Hepatocyte (in vitro differentiated cells): ENCODE data around the gene TMEM129. TPM values are rescaled to one million over a fixed set of nuclear protein-coding genes. Genes with fewer than 3 reads are reported as not detected.

Experiments used
- DNase-seq: peaks from one replicate; pipeline ENCODE4 v3.0.0-alpha.2; 2016; ENCODE audit warnings: low spot score
- H2AFZ ChIP-seq: fragments of 200-600 bp; sonication (generic); 2 replicates; pipeline ENCODE4 v1.6.0; 2016; ENCODE audit warnings: antibody characterized with exemption, mild to moderate bottlenecking
- H3K27ac ChIP-seq: fragments of 200-600 bp; sonication (generic); 2 replicates; pipeline ENCODE4 v1.5.1; 2016; ENCODE audit warnings: mild to moderate bottlenecking
- H3K27me3 ChIP-seq: fragments of 200-600 bp; sonication (generic); 2 replicates; pipeline ENCODE4 v1.6.1; 2016
- H3K36me3 ChIP-seq: fragments of 200-600 bp; sonication (generic); replicated peaks from 2 replicates; pipeline ENCODE4 v1.5.1; 2016; ENCODE audit warnings: low read depth; ENCODE audit not compliant: insufficient read depth
- H3K4me1 ChIP-seq: fragments of 200-600 bp; sonication (generic); 2 replicates; pipeline ENCODE4 v1.5.1; 2016; ENCODE audit warnings: mild to moderate bottlenecking, moderate library complexity; ENCODE audit not compliant: insufficient read depth
- H3K4me2 ChIP-seq: fragments of 200-600 bp; sonication (generic); 2 replicates; pipeline ENCODE4 v1.6.0; 2016
- H3K4me3 ChIP-seq: fragments of 200-600 bp; sonication (generic); 2 replicates; pipeline ENCODE4 v1.5.1; 2016; ENCODE audit warnings: mild to moderate bottlenecking
- H3K79me2 ChIP-seq: fragments of 200-600 bp; sonication (generic); 2 replicates; pipeline ENCODE4 v1.6.0; 2017; ENCODE audit warnings: mild to moderate bottlenecking
- H3K9me2 ChIP-seq: fragments of 200-600 bp; sonication (generic); replicated peaks from 2 replicates; pipeline ENCODE4 v1.6.0; 2017; ENCODE audit warnings: mild to moderate bottlenecking; ENCODE audit not compliant: insufficient read depth
- H3K9me3 ChIP-seq: fragments of 200-600 bp; sonication (generic); 2 replicates; pipeline ENCODE4 v1.5.1; 2016; ENCODE audit warnings: low read depth, mild to moderate bottlenecking
- H4K20me1 ChIP-seq: fragments of 200-600 bp; sonication (generic); 2 replicates; pipeline ENCODE4 v1.6.0; 2016; ENCODE audit warnings: mild to moderate bottlenecking; ENCODE audit not compliant: insufficient read depth, poor library complexity, severe bottlenecking
- CTCF ChIP-seq: fragments of 200-600 bp; sonication (generic); IDR thresholded peaks from 2 replicates; pipeline ENCODE4 v1.5.1; 2016; ENCODE audit warnings: antibody characterized with exemption, mild to moderate bottlenecking; ENCODE audit not compliant: poor library complexity
- EZH2 ChIP-seq: fragments of 200-600 bp; sonication (generic); IDR thresholded peaks from 2 replicates; pipeline ENCODE4 v1.6.1; 2016; ENCODE audit warnings: antibody characterized with exemption, mild to moderate bottlenecking, borderline replicate concordance
- EZH2phosphoT487 ChIP-seq: fragments of 200-600 bp; sonication (generic); IDR thresholded peaks from one replicate; pipeline ENCODE4 v1.6.1; 2018; ENCODE audit warnings: antibody characterized with exemption, mild to moderate bottlenecking, low read depth, moderate library complexity; ENCODE audit not compliant: unreplicated experiment, severe bottlenecking
- WGBS: methylation state at CpG from one replicate; pipeline ENCODE4 v1.1.6; 2016; ENCODE audit warnings: low lambda C conversion rate; ENCODE audit errors: missing lambda C conversion rate; 5-methylcytosine and 5-hydroxymethylcytosine counted together
- polyA plus RNA-seq: library from polyadenylated mRNA; unstranded; fragments of >200 nt; fragmentation: Nextera tagmentation; extraction: Ambion mirVana; gene quantifications from 2 replicates; pipeline ENCODE4 v1.2.1, GENCODE V29; 2016
- total RNA-seq: library from RNA; depleted of rRNA; stranded (reverse); fragments of >200 nt; gene quantifications from 2 replicates; pipeline ENCODE4 v1.2.3, GENCODE V29; 2014

The TMEM129 gene
- total and polyA plus RNA-seq, 2 experiments from 2014 or later: 40.8 to 59.4 TPM

GRCh38 chr4:1750381-1751154 lies 29.4 kb upstream of the TMEM129 start:
- Histone ChIP-seq H3K4me2 (no peak overlapping the region), H3K4me1 (peaks cover 30% of the 10 kb centered on the region), H4K20me1 (no peaks in the 10 kb centered on the region), H3K27ac (no peak overlapping the region), H3K27me3 (no peaks in the 10 kb centered on the region), H3K79me2 (no peaks in the 10 kb centered on the region), H3K4me3 (no peak overlapping the region), H3K36me3 (no peaks in the 10 kb centered on the region), H3K9me2 (no peaks in the 10 kb centered on the region), H3K9me3 (no peaks in the 10 kb centered on the region), H2AFZ (no peak overlapping the region)
- TF ChIP-seq CTCF (no peak), EZH2 (no peak), EZH2phosphoT487 (no peak)
- no peak for DNase-seq
- 92% methylated on average over 18 of the region's 18 CpGs for WGBS

- WGBS: 73% methylated on average over 14 of the region's 14 CpGs
- H2AFZ ChIP-seq: no peak overlapping the region
- no peak overlapping the region for H3K27ac ChIP-seq
- H3K27me3 ChIP-seq: no peaks in the 10 kb centered on the region
- H3K4me1 ChIP-seq: peaks cover 30% of the 10 kb centered on the region
- no peaks in the 10 kb centered on the region for H3K79me2 ChIP-seq
- no peak overlapping the region for H3K4me2 ChIP-seq
- no peaks in the 10 kb centered on the region for H3K9me3 ChIP-seq
- DNase-seq: no peak
- H3K9me2 ChIP-seq: no peaks in the 10 kb centered on the region
- H3K4me3 ChIP-seq: no peak overlapping the region
- no peaks in the 10 kb centered on the region for H4K20me1 ChIP-seq
- no peak for TF ChIP-seq CTCF
- no peak for TF ChIP-seq EZH2
- TF ChIP-seq EZH2phosphoT487: no peak
- no peaks in the 10 kb centered on the region for H3K36me3 ChIP-seq
These were observed 28.7 kb upstream of the TMEM129 start for GRCh38 chr4:1749826-1750225.

- H3K9me2 ChIP-seq: no peaks in the 10 kb centered on the region
- no peak overlapping the region for H3K4me3 ChIP-seq
- no peak overlapping the region for H3K27ac ChIP-seq
- TF ChIP-seq CTCF: no peak
- no peak for TF ChIP-seq EZH2phosphoT487
- TF ChIP-seq EZH2: no peak
- H2AFZ ChIP-seq: no peak overlapping the region
- WGBS: 63% methylated on average over 3 of the region's 3 CpGs
- H3K27me3 ChIP-seq: no peaks in the 10 kb centered on the region
- no peaks in the 10 kb centered on the region for H3K79me2 ChIP-seq
- no peak overlapping the region for H3K4me2 ChIP-seq
- H3K4me1 ChIP-seq: peaks cover 28% of the 10 kb centered on the region
- no peaks in the 10 kb centered on the region for H3K9me3 ChIP-seq
- H4K20me1 ChIP-seq: no peaks in the 10 kb centered on the region
- DNase-seq: no peak
- no peaks in the 10 kb centered on the region for H3K36me3 ChIP-seq
These were observed 28.2 kb upstream of the TMEM129 start for GRCh38 chr4:1749370-1749769.
